Coronary artery (tissue), 2 donors: Measurements from ENCODE around the gene NELL2.

Experiments
- DNase-seq: peaks from one replicate; pipeline ENCODE4 v3.0.0-alpha.2; 2017; ENCODE audit warnings: low spot score
- H3K27ac ChIP-seq, 2 donors: fragments of 200-600 bp; sonication (generic); one replicate each; pipeline ENCODE4 v1.5.1; 2016 to 2019
- H3K4me3 ChIP-seq: fragments of 200-600 bp; sonication (generic); 2 replicates; pipeline ENCODE4 v1.5.1; 2016; ENCODE audit warnings: mild to moderate bottlenecking, moderate library complexity
- CTCF ChIP-seq: fragments of 200-600 bp; sonication (generic); IDR thresholded peaks from one replicate; pipeline ENCODE4 v1.5.1; 2019; ENCODE audit warnings: antibody characterized with exemption

Gene NELL2

GRCh38 chr12:44555454-44555853, 320.7 kb downstream of the NELL2 start:
- TF ChIP-seq CTCF = no peak
- no peak for DNase-seq

GRCh38 chr12:44551631-44552030, 324.5 kb downstream of the NELL2 start:
- DNase-seq = no peak
- no peak for TF ChIP-seq CTCF
- no peak overlapping the region for H3K4me3 ChIP-seq
- H3K27ac ChIP-seq = no peak overlapping the region

More at GRCh38 chr12:44555454-44555853, 320.7 kb downstream of the NELL2 start:
- Histone ChIP-seq H3K27ac (no peak overlapping the region), H3K4me3 (no peak overlapping the region)

- DNase-seq = no peak
- no peak overlapping the region for H3K27ac ChIP-seq
- TF ChIP-seq CTCF = no peak
- no peak overlapping the region for H3K4me3 ChIP-seq
These were observed 325.7 kb downstream of the NELL2 start for GRCh38 chr12:44550377-44550776.

- no peak for DNase-seq
- TF ChIP-seq CTCF = no peak
- H3K27ac ChIP-seq = no peak overlapping the region
- no peak overlapping the region for H3K4me3 ChIP-seq
These were observed 330.1 kb downstream of the NELL2 start for GRCh38 chr12:44546060-44546459.

- H3K4me3 ChIP-seq = no peak overlapping the region
- TF ChIP-seq CTCF = no peak
- no peak overlapping the region for H3K27ac ChIP-seq
- no peak for DNase-seq
These were observed 332.1 kb downstream of the NELL2 start for GRCh38 chr12:44544018-44544417.

- H3K4me3 ChIP-seq = no peak overlapping the region
- TF ChIP-seq CTCF = no peak
- no peak for DNase-seq
- H3K27ac ChIP-seq = no peak overlapping the region
These were observed 333.4 kb downstream of the NELL2 start for GRCh38 chr12:44542716-44543115.

GRCh38 chr12:44537354-44537753, 338.8 kb downstream of the NELL2 start:
- Histone ChIP-seq H3K4me3 (no peak overlapping the region), H3K27ac (no peak overlapping the region)
- no peak for DNase-seq
- no peak for TF ChIP-seq CTCF
